Measurements from ENCODE around the gene CUTC.
"Not testable (repeated sequence)": the region's sequence is repeated elsewhere in the genome, so short reads cannot be mapped to it uniquely, and the experiment has no call there.

CUTC gene, protein sequence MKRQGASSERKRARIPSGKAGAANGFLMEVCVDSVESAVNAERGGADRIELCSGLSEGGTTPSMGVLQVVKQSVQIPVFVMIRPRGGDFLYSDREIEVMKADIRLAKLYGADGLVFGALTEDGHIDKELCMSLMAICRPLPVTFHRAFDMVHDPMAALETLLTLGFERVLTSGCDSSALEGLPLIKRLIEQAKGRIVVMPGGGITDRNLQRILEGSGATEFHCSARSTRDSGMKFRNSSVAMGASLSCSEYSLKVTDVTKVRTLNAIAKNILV

DNA sequence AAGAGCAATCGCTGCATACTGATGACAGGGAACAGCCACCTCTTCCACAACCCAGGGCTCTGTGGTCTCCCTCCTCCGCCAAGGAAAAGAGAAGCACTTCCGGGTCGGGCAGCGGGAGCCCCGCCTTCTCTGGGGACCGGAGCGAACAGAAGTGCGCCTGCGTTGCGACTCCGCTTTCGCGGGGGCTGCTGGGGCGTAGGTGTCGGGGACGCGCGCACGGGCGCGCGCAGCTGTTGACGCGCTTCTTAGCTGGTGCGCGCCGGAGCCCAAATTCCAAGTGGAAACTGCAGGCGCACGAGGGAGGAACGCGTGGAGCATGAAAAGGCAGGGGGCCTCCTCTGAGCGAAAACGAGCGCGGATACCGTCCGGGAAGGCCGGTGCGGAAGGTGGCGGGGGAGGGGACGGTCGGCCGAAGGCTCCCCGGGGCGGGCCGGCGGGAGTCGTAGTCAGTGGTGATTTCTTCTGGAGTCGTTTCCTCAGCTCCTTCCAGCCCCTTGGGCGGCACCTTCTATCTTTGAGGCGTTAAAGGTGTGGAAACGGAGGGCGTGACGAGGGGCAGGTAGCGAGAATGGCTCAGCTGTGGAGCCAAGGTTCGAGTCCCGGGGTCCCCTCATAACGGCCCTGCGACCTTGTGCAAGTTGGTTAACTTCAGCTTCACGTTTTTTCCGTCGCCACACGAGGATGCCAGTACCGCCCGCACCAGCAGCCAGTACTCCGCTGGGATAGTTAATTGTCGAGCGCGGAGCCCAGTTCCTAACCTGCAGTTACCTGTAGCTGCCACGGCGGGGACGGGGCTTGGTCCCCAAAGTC is at the start of gene CUTC, which contains the start of gene COX15:
CUTC (plus strand) TSS at position 202 of the 810 bp plus-strand sequence; CDS start at position 317, 115 bp downstream.
COX15 (minus strand) TSS at position 95 of the 810 bp plus-strand sequence; CDS start at position 17, 78 bp downstream.
- DNase-seq (ENCODE audit: low spot score), result peak; percentile 95

DNA sequence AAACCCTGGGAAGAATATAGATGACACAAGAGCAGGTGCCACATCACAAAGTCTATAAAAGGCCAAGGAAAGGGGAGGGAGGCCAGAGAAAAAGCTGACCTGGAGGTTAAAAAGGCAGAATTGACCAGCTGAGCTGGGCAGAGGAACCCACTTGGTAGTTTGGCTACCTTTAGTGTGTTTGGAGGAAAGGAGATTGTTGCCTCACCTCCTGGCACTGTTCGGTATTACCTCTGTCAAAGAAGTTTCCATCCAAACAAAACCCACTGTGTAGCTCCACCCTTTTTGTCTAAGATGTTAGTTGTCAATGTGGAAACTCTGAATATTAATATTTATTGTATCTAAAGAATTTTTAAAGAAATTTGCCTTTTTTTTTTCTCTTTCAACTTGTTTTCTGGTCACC is 49.3 kb upstream of the CUTC start:
- no peak for DNase-seq (ENCODE audit: low spot score)

DNA sequence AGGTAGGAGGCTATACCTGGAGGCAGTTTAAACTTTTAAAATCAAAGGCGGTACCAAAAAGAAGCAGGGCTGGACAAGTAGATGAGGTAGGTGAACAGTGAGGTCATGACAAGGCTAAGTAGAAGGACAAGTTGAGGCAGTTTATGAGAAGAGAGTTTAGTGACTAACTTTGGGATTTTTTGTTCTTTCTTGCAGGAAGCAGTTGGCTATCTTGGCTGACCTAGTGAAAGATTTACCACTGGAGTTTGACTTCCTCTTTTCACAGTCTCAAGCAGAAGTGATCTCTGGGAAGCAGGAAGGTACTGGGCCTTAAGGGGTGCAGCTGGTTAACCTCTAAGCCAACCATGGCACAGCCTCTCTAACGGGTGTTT is 46.5 kb upstream of the CUTC start:
- no peak for DNase-seq (ENCODE audit: low spot score)

DNA sequence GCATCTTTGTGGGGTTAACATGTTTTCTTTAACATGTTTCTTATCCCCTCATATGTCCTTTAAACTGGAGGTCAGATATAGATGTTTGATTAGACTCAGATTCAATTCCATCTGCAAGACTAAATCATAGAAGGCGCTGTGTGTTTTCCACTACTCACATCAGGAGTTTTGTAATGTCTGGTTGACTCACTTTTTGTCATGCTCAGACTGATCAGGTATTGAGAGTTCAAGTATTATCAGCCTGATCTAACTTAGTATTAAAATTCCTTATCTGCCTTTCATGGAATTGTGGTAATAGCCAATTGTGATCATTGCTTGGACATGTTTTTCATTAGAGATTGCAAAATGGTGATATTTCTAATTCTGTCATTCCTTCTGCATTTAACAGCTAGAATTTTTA is 42.6 kb upstream of the CUTC start:
- no peak for DNase-seq (ENCODE audit: low spot score)

DNA sequence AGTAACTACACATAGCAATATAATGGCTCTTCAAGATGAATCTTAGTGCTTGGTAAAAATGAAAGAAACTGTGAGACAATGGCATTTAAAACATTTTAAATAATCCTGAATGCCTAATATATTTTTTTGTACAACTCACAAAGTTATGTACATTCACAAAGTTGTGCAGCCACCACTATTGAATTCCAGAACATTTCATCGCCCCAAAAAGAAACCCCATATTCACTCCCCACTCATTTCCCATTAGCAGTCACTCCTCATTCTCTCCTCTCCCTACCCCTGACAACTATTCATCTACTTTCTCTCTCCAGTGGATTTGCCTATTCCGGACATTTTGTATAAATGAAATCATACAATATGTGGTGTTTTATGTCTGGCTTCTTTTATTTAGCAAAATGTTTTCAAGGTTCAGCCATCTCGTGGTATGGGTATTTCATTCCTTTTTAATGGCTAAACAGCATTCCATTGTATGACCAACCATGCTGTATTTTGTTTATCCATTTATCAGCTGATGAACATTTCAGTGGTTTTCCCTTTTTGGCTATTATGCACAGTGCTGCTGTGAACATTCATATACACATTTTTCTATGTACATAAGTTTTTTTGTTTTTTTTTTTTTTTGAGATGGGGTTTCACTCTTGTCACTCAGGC is 38.0 kb upstream of the CUTC start:
- DNase-seq (ENCODE audit: low spot score), result no peak

DNA sequence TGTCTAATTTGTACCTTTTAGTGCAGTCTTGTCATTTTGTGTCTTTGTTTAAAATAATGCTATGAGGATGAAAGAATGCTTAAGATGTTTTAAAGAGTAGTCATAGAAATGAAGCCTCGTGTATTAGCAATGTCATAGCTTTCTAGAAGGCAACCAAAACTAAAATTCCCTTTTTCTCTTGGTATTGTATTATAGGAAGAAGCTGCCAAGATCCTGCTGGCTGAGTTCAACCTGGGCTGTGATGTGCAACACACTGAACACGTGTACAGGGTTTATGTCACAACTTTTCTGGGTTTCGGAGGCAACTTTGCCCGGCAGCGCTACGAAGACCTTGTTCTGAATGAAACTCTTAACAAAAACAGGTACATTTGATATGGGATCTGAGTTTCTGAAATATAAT is 36.3 kb upstream of the CUTC start:
- DNase-seq (ENCODE audit: low spot score), result no peak

DNA sequence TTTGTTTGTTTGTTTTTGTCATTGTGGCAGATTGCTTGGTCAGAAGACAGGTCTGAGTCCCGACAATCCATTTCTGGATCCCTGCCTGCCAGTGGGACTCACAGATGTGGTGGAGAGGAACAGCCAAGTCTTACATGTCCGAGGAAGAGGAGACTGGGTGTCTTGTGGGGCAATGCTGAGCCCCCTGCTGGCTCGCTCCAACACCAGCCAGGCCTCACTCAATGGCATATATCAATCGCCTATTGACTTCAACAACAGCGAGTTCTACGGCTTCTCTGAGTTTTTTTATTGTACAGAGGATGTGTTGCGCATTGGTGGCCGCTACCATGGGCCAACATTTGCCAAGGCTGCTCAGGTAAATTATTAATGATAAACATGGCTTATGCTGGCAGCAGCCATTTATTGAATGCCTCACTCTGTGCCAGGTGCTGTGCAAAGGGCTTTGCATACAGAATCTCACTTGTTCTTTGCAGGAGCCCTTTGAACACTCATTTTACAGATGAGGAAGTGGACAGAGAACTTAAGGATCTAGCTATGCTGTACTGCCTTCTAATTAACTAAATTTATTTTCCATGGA is 33.4 kb upstream of the CUTC start:
- DNase-seq (ENCODE audit: low spot score), result no peak

DNA sequence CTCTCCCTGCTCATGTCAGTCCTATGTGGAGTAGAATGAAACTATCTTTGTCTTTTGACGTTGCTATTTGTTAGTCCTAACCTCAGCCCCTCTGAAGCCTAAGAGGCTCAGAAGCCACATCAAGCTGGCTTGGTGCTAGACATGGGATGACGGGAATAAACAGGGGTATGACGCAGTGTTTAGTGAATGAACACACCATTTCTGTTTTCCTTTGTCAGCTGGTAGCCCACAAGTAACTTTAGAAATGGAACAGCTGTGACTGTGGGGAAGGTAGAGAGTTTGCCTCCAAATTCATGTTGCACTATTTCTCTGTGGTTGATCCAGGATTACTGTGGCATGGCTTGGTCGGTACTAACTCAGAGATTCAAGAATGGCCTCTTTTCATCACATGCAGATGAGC is 31.4 kb upstream of the CUTC start:
- no peak for DNase-seq (ENCODE audit: low spot score)

DNA sequence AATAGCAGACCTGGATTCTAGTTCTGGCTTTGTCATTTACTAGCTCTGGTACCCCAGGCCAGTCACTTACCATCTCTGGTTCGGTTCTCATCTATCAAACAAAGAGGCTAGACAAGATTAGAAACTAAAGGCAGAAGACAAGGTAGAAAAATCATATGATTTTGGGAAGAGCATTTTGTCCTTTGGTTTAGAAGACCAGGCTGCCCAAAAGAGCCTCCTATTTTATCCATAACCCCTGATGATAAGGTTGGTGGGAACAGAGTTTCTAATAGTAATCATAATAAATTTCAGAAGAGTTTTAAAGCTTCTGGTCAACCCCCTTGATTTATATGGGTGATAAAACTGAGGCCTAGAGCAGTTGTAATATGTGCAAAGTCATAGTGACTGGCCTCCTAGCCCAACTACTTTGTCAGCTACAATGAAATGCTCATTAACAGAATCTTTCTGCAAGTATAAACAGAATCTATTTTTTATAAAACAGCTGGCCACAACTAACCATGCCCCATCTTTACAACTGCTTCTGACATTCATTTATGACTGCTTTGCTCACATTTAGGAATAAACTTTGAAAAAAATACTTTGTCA is 23.5 kb upstream of the CUTC start:
- DNase-seq (ENCODE audit: low spot score), result no peak

DNA sequence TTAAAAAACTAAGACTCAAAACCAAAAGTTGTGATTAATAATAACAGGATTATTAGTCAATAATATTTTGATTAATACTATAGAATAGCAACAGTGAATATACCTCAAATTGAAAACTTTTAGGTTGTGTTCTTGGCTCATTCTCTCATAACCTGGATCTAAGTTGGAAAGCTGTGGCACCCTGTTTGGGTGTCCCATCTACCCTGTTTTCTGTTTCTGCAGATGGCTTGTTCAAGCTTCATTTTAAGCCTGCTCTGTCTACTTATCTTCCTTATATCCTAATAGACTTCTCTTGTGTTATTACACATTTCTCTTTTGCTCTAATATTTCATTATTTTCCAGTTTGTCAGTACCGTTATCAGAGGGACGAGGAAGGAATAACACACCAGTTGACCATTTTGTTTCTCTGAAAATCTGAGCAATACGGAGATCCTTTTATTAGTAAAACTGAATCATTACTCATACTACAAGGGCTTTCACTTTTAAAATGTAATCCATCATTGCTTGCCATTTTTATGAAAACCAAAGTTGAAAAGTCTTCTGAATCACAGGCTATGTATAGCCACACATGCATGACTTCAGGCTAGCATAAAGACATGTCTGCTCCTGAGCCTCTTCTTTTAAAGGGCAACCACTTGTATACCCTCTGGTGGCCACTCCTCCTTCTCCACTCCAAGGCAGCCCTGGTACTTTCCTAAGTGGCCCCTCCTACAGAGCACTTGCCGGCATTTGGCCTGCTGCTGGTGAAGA is 22.4 kb upstream of the CUTC start:
- no peak for DNase-seq (ENCODE audit: low spot score)

DNA sequence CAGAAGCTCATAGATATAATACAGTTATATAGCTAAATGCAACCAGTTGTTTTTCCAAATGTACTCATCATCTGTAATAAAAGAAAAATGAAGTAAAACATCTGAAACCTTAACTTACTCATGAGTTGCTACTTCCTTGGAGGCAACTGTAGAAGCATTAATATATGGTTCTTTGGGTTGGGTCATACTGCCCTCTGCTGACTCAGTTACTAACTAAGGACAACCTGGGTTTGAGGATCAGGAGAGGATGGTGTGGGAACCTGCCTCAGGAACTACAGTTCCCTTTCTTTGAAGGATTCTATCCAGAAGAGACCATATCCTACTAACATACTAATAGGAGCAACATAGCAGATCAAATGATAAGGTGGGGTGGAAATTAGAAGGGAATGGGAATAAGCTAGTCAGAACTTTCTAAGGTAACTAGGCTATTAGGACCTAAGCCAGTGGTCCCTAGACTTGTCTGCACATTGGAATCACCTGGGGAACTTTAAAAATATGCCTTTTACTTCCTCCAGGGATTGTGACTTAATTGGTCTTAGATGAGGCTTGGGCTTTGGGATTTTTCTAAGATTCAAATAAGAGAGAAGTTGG is 20.8 kb upstream of the CUTC start:
- DNase-seq (ENCODE audit: low spot score), result peak; percentile 53

DNA sequence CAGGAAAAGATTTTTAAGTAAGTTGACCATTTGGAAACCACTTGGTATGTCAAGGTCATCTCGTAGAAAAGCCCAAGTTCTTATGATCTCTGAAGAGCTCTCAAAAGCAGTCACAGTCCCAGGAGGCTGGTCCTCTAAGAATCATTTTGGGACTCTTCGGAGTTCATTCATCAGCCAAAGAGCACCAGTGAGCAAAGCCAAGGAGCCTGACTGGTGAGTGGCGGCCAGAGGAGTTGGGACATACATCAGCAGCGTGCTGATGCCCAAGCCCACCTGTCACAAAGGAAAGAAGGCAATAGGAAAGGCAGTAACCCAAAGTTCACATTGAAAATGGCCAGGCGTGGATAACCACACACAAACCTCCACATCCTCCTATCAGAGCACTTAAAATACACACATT is 17.6 kb upstream of the CUTC start:
- DNase-seq (ENCODE audit: low spot score), result no peak

DNA sequence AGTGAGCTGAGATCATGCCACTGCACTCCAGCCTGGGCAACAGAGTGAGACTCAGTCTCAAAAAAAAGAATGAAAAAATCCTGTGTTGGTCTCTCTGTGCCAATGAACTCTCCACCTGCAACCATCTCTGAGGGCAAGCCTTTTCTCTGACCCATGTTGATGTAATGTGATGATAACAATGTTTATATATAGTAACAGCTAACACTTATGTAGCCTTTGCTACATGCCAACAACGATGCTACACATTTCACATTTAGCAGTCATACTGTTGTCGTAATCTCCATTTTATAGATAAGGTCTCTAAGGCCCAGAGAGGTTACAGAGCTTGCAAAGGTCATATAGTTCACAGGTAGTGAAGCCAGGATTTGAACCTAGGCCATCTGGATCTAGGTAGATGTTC is 11.6 kb upstream of the CUTC start:
- DNase-seq (ENCODE audit: low spot score), result no peak

DNA sequence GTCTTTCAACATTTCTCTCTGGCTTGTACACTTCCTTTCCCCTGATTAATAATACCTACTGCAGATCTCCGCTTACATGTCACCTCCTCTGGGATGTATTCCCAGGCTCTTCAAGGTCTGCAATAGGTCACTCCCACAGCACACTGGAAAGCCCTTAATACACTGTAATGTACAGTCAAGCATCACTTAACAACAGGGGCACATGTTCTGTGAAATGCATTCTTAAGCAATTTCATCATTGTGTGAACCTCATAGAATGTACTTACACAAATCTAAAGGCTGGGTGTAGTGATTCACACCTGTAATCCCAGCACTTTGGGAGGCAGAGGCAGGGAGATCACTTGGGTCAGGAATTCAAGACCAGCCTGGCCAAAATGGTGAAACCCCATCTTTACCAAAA is 2.0 kb upstream of the CUTC start:
- DNase-seq (ENCODE audit: low spot score), result no peak

DNA sequence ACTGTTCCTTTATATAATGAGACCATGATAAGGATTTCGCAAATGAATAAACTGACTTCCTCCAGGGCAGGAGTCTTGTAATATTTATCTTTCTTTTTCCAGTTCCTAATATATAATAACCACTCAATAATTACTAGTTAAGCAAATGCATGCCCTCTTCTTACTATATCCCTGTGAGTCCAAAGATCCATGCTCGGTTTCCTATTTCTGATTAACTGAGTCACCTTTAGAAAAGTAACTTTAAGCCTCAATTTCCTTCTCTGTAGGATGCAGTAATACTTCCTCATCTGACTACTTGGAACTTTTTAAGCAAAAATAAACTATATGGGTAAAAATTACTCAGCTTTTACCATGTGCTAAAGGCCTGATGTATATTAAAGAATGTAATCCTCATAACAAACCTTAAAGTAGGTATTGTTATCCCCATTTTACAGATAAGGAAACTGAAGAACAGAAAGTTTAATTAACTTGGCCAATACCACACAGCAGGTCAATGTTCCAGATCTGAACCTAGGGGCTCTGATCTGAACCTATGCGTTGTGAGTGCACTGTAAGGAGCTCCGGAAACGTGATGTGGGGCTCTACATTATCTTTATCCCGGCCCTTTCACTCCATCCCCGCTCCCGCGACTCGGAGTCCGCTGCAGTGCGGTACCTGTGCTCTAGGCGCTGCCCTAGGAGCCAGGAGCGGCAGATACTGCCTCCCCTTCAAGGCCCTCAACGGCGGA is 565 bp upstream of the CUTC start:
- DNase-seq (ENCODE audit: low spot score), result peak; percentile 6

DNA sequence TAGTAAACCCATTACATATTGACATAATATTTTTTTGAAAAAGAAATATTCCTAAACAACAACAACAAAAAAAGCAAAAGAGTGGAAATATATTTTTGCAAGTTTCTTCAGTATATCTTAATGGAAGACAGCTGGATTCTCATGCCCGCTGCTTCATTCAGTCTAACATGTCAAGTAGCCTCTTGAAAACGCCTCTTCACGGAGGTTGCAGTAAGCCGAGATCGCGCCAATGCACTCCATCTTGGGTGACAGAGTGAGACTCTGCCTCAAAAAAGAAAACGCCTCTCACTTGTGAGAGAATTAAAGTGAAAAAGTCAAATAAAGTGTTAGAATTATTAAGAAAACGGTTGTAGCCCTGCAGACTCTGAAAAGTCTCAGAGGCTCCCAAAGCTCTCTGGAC is 1.3 kb downstream of the CUTC start:
- DNase-seq (ENCODE audit: low spot score), result no peak

DNA sequence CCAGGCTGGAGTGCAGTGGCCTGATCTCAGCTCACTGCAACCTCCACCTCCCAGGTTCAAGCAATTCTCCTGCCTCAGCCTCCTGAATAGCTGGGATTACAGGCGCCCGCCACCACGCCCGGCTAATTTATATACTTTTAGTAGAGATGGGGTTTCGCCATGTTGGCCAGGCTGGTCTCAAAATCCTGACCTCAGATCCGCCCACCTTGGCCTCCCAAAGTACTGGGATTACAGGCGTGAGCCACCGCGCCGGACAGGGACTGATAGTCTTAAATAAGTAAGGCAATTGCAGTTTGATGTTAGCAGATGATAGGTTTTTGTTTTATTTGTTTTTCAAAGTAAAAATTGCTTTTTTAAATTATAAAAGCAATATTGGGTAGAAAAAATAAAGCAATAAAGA is 2.1 kb downstream of the CUTC start:
- DNase-seq (ENCODE audit: low spot score), result not testable (repeated sequence)

DNA sequence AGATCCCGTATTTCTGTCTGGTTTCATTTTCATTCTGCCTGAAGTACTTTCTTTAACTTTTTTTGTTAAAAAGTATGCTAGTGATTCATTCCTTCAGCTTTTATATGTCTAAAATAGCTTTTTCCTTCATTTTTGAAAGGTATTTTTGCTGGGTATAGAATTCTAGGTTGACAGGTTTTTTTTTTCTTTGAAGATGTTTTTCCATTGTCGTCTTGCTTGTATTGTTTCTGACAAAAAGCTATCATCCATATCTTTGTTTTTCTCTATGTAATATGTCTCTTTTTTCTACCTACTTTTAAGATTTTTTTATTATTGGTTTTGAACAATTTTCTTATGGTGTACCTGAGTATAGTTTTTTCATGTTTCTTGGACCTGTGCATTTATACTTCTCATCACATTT is 8.2 kb downstream of the CUTC start:
- DNase-seq (ENCODE audit: low spot score), result no peak

DNA sequence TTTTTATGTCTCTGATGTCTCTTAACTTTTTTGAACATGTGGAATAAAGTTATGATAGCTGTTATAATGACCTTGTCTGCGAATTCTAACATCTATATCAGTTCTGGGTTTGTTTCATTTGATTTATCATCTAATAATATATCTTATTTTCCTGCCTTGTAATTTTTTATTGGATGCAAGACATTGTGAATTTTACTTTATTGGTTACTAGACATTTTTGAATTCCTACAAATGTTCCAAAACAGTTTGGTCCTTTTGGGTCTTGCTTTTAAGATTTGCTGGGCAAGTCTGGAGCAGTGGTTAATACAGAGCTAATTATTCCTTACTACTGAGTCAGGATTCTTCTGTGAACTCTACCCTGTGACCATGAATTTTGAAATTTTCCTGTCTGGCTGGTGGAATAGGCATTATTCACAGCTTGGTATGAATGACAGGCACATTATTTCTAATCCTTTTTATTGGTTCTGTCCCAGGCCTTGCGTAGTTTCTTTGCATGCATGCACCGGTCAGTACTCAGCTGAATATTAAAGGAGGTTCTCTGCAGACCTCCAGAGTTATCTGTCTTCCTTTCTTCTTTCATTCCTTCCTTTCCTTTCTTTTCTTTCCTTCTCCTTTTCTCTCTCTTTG is 9.0 kb downstream of the CUTC start:
- no peak for DNase-seq (ENCODE audit: low spot score)

DNA sequence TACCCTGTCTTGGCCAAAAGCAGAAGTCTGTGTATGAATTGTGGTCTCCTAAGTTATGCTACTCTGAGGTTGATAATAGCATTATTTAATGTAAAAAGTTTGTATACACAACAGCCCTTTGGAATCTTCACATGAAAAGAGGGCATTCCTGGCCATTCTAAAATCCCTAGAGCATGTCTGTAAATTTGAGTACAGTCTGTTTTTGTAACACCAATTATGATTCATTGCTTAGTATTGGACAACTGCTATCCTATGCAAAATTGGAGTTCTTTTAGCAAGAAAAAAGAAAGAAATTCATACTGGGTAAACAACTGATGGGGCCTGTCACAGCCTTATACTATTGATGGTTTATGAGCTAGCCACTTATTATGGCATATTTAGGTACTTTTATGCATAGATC is 10.2 kb downstream of the CUTC start:
- no peak for DNase-seq (ENCODE audit: low spot score)
